CD4-positive, alpha-beta T cell treated with Interleukin-4 for 4 hours (primary cell): ENCODE measurements around the gene PARD6A.
A peak's percentile ranks its signal among the peaks of the same experiment; 100 is the strongest.

Experiments used
- DNase-seq: peaks from one replicate; pipeline ENCODE4 v3.0.0-alpha.2; 2020

Gene PARD6A

DNA sequence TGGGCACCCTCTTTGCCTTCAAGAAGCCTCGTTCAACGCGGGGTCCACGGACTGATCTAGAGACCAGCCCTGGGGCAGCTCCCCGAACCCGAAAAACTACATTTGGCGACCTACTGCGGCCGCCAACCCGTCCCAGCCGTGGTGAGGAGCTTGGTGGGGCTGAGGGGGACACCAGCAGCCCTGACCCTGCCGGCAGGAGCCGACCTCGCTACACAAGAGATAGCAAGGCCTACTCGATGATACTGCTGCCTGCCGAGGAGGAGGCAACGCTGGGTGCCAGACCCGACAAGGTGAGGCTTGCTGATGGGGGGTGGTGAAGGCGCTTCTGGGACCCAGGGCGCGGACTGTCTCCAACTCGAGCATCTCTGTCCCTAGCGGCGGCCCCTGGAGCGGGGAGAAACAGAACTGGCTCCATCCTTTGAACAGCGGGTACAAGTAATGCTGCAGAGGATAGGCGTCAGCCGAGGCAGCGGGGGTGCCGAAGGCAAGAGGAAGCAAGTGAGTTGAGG, 6.3 kb upstream of the PARD6A start:
- no peak for DNase-seq

DNA sequence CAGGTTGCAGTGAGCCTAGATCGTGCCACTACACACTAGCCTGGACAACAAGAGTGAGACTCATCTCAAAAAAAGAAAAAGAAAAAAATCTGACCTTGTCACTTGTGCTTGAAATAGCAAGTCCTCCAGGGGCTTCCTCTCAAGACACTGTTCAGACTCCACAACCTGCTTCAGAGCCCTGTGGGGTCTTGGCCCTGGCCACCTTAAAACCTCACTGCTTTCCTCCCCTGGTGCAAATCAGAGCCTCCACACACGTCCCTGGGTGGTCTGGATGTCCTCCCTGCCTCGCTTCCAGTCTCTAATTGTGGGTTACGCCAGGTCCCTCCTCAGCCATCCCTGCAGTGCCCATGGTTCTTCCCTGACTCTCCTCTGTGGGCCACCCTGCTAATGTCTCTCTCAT, 5.4 kb upstream of the PARD6A start:
- no peak for DNase-seq

DNA sequence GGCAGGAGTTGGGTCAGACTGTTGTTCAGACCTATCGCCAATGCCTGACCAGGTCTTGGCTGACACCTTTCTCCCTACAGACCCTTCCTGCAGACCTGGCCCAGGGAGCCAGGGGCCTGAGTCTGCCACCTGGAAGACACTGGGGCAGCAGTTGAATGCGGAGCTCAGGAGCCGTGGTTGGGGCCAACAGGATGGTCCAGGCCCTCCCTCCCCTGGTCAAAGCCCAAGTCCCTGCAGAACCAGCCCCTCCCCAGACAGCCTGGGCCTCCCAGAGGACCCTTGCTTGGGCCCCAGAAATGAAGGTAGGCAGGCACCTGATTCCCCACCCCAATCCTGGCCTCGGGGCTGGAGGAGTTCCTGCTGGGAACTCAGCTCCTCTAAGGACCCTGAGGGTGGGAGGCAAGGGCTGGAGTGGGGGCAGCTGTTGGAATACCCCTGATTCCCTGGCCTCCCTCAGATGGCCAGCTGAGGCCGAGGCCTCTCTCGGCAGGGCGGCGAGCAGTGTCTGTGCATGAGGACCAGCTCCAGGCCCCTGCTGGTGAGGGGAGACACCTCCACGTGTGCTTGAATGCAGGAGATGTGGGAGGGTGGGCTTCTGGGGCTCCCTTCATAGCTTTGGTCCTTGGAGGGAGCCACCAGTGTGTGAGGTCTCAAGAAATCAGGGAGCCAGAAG, 4.3 kb upstream of the PARD6A start:
- no peak for DNase-seq

GRCh38 chr16:67657017-67657608, 3.6 kb upstream of the PARD6A start:
- no peak for DNase-seq

DNA sequence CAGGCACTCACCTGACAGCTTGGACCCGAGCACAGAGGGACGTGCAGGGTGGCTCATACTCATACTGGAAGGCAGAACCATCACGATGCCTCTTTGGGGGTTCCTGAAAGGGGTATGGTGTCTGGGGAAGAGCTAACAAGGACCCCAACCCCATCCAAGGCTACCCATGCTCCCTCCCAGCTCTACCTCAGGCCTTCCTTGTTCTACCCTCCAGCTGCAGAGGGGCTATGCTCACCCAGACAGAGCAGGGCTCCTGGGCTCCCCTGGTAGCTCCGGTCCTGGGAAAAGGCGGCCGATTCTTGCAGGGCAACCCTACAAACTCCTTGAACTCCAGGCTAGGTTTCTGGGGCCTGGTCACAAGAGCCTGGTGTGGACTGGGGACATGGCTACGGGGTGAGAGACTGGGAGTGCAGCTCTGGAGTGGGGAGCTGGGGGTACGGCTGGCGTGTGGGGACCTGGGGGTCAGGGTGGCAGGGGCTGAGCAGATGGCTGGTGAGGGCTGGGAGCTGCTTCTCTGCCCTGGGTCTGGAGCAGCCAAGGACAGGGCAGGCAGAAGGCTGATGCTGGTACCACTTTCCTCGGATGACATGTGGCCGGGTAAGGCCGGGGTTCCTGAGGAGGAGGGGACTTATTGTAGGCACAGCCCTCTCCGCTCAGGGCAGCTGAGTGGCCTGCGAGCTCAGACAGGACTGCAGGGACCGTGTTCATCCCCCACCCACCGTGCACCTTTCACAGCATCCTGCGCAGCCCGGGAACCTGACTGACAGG, 2.8 kb upstream of the PARD6A start:
- DNase-seq = no peak

- DNase-seq = no peak
These were observed 1.7 kb upstream of the PARD6A start for GRCh38 chr16:67658849-67659674.

DNA sequence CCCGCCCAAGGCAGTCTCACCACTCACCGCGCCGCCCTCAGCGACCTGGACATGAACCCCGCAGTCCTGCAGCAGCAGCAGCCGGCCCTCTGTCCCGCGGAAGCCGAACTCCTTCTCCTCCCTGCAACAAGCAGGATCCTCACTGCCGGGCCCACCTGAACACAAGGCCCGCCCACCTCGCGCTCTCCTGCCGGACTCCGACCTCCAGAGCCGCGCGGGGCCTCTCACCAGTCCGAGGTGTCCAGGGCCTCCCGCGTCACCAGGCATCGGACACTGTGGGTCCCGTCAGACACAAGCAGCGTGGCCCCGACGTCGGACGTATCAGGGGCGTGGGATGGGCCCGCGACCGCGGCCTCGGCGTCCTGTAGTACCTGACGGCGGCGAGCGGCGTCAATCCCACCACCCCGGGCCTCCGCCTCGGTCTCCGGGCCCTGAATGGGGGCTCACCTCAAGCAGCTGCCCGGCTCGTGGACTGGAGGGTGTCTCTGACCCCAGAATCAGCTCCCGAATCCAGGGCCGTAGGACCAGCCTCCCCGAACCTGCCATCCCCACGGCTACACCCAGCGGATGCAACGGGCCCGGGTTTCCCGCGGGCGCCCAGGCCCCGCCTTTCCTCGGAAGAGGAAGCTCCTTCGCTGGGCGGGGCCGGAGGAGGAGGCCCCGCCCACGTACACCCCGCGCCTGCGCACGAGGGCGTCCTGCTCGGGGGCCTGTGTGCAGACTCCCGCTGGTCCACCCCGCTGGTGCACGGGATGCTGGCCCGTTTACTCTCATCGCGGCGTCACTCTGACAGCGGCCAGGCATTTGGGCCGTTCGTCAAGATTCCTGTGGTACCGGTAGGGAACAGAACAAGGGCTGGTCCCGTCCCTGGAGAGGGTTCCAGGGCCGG, 841 bp upstream of the PARD6A start, which contains the start of gene ACD:
ACD (minus strand) TSS at position 586 of the 889 bp plus-strand sequence; CDS start at position 546, 40 bp downstream.
- DNase-seq = peak; percentile 88

- no peak for DNase-seq
These were observed 471 bp downstream of the PARD6A start for GRCh38 chr16:67661101-67661761.

GRCh38 chr16:67661886-67662652, 1.3 kb downstream of the PARD6A start:
- no peak for DNase-seq

GRCh38 chr16:67662653-67663010, 1.9 kb downstream of the PARD6A start:
- no peak for DNase-seq

GRCh38 chr16:67663151-67663876, 2.6 kb downstream of the PARD6A start:
- no peak for DNase-seq

DNA sequence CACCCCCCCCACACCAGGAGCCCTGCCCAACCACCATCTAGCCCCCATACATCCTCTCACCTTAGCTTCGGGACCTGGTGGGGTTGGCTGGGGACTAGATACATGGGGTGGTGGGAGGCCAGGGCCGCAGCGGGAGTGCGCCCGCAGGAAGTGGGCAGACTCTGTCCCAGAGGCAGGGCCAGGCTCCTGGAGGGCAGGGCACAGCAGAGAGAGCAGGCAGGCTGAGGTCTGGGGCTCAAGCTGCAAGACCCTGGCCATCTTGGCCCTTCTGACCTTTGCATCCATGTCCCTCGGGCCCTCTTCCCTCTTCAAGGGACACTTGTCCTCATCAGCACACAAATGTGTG, 3.1 kb downstream of the PARD6A start:
- no peak for DNase-seq

- no peak for DNase-seq
These were observed 3.5 kb downstream of the PARD6A start for GRCh38 chr16:67664258-67664657.

DNA sequence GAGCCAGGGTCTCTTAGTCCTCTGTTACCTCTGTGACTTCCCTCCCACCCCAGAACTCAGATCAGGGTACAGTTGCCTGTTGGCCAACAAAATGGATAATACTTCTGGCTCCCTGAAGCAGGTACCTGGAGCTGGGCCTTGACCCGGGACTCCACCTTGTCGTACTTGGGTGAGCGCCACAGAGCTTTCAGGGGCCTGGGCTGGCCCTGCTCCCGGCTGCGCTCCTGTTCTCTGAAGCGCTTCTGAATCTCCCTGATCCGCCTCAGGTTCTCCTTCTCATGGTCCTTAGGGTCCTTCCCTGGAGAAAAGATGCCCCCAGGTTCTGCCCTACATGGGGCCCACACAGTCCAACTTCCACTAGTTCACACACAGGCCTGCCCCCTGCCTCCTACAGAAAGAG, 4.1 kb downstream of the PARD6A start:
- DNase-seq = no peak

- DNase-seq = no peak
These were observed 4.8 kb downstream of the PARD6A start for GRCh38 chr16:67665598-67665997.

GRCh38 chr16:67666032-67666551, 5.3 kb downstream of the PARD6A start:
- no peak for DNase-seq

DNA sequence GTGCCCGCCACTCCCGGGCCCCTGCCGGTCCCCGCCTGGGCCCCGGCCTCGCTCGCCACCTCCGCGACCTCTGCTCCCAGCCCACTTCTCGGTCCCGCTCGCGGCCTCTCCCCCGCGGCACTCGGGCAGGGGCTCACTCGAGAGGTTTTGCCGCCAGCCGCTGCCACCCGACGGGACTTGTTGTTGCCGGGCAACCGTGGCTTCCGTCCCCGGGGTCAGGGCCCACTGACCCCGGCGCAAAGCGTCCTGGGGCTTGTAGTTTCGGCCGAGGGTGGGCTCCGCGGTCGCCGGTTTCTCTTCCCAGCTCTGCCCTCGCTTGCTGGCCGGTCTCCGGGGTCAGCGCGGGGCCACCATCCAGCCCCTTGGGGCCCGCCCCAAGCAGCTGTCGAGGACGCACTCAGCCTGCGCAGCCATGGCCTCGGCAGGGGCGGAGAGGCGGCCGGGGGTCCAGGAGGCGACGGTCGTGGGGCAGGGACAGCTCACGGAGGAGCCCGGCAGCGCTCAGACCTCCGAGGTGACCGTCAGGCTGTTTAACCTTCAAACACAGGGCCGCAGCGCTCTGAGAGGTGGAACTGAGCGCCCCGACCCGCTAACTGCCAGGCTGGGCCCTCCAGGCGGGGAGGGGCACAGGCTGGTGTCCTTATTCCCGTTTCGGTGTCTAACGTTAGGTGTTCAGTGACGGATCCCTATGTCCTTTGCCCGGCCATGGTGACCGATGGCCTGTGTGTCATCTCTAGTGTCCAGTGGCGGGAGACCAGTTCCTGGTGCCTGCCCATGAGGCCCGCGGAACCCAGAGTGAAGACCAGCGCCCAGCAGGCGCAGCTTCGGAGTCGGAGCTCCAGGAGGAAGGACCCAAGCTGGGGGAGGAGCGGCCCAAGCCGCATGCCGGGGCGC, 6.0 kb downstream of the PARD6A start, which contains the start of the genes C16orf86 and ENKD1:
C16orf86 (plus strand) TSS at position 256 of the 894 bp plus-strand sequence; CDS start at position 413, 157 bp downstream.
ENKD1 (minus strand) TSS at position 192 of the 894 bp plus-strand sequence. CDS start 308 bp downstream, outside the sequence.
- peak; percentile 81 for DNase-seq

DNA sequence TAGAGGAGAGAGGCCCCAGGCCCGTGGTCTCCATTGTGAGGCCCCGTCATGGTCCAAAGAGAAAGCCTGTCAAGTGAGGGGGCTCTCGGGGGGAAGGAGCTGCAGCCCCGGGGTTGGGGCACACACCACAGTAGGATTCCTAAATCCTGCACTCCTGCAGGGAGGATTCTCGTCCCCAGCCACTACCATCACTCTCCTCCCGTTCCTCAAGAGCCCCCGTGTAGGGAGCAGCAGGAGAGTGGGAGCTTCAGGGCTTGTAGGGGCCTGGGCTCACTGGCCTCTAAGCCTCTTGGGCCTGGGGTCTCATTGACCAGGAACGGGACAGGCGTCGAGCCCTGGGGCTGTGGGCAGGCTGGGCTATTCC, 6.7 kb downstream of the PARD6A start:
- DNase-seq = no peak
